ENCODE data around the gene RASAL2.

The RASAL2 gene

GRCh38 chr1:178143730-178144690, 50.1 kb downstream of the RASAL2 start:
- FAIRE-seq (peak; percentile 83), DNase-seq (ENCODE audit: insufficient read length, low spot score) (no peak)
- TF ChIP-seq POLR2A (IDR thresholded peaks at IDR 0.05; ENCODE audit: low read depth, low read length) = no peak

GRCh38 chr1:178145605-178146004, 51.7 kb downstream of the RASAL2 start:
- FAIRE-seq (no peak), DNase-seq (ENCODE audit: insufficient read length, low spot score) (no peak)
- no peak for TF ChIP-seq POLR2A (IDR thresholded peaks at IDR 0.05; ENCODE audit: low read depth, low read length)

- FAIRE-seq (no peak), DNase-seq (ENCODE audit: insufficient read length, low spot score) (no peak)
- no peak for TF ChIP-seq POLR2A (IDR thresholded peaks at IDR 0.05; ENCODE audit: low read depth, low read length)
These were observed 52.5 kb downstream of the RASAL2 start for GRCh38 chr1:178146436-178146835.

- DNase-seq (ENCODE audit: insufficient read length, low spot score) = no peak
- FAIRE-seq = peak; percentile 50
- TF ChIP-seq POLR2A (IDR thresholded peaks at IDR 0.05; ENCODE audit: low read depth, low read length) = no peak
These were observed 56.7 kb downstream of the RASAL2 start for GRCh38 chr1:178150610-178151009.

GRCh38 chr1:178151831-178152230, 57.9 kb downstream of the RASAL2 start:
- DNase-seq (ENCODE audit: insufficient read length, low spot score) = no peak
- peak; percentile 48 for FAIRE-seq
- TF ChIP-seq POLR2A (IDR thresholded peaks at IDR 0.05; ENCODE audit: low read depth, low read length) = no peak

GRCh38 chr1:178155481-178156255, 61.8 kb downstream of the RASAL2 start:
- FAIRE-seq (peak; percentile 57), DNase-seq (ENCODE audit: insufficient read length, low spot score) (no peak)
- TF ChIP-seq POLR2A (IDR thresholded peaks at IDR 0.05; ENCODE audit: low read depth, low read length) = no peak

GRCh38 chr1:178160736-178161475, 67.0 kb downstream of the RASAL2 start:
- no peak for DNase-seq (ENCODE audit: insufficient read length, low spot score)
- peak; percentile 45 for FAIRE-seq
- no peak for TF ChIP-seq POLR2A (IDR thresholded peaks at IDR 0.05; ENCODE audit: low read depth, low read length)

GRCh38 chr1:178161516-178161915, 67.6 kb downstream of the RASAL2 start:
- FAIRE-seq (no peak), DNase-seq (ENCODE audit: insufficient read length, low spot score) (no peak)
- no peak for TF ChIP-seq POLR2A (IDR thresholded peaks at IDR 0.05; ENCODE audit: low read depth, low read length)

GRCh38 chr1:178165196-178165595, 71.3 kb downstream of the RASAL2 start:
- FAIRE-seq (no peak), DNase-seq (ENCODE audit: insufficient read length, low spot score) (no peak)
- no peak for TF ChIP-seq POLR2A (IDR thresholded peaks at IDR 0.05; ENCODE audit: low read depth, low read length)

GRCh38 chr1:178166429-178167024, 72.6 kb downstream of the RASAL2 start:
- DNase-seq (ENCODE audit: insufficient read length, low spot score) = no peak
- no peak for TF ChIP-seq POLR2A (IDR thresholded peaks at IDR 0.05; ENCODE audit: low read depth, low read length)
- no peak for FAIRE-seq

GRCh38 chr1:178168536-178168935, 74.6 kb downstream of the RASAL2 start:
- no peak for DNase-seq (ENCODE audit: insufficient read length, low spot score)
- FAIRE-seq = peak; percentile 98
- TF ChIP-seq POLR2A (IDR thresholded peaks at IDR 0.05; ENCODE audit: low read depth, low read length) = no peak

- TF ChIP-seq POLR2A (IDR thresholded peaks at IDR 0.05; ENCODE audit: low read depth, low read length) = no peak
- DNase-seq (ENCODE audit: insufficient read length, low spot score) (no peak), FAIRE-seq (no peak)
These were observed 75.7 kb downstream of the RASAL2 start for GRCh38 chr1:178169649-178170048.

- FAIRE-seq = peak; percentile 91
- TF ChIP-seq POLR2A (IDR thresholded peaks at IDR 0.05; ENCODE audit: low read depth, low read length) = no peak
- DNase-seq (ENCODE audit: insufficient read length, low spot score) = no peak
These were observed 79.0 kb downstream of the RASAL2 start for GRCh38 chr1:178172939-178173338.

Data from H54 (cell line).